ENCODE measurements around the gene NR5A2.

GRCh38 chr1:200095057-200095577 lies 67.6 kb downstream of the NR5A2 start:
- TF ChIP-seq CTCF (conservative IDR thresholded peaks at IDR 0.05; ENCODE audit: low read length) = no peak
- TF ChIP-seq EZH2phosphoT487 (IDR thresholded peaks at IDR 0.05; ENCODE audit: borderline replicate concordance) = no peak
